Pancreas (tissue), 10 donors: ENCODE data around the gene JUN. TPM values are rescaled to one million over a fixed set of nuclear protein-coding genes. Genes with fewer than 3 reads are reported as not detected.

ENCODE experiments used
- ATAC-seq, 4 donors: fragments of 200-7000 bp; cut with Tn5 transposase; one replicate each; pipeline versions ENCODE4 v1.8.0 to v1.9.1; 2020; ENCODE audit warnings: mild to moderate bottlenecking in 4 of 4, moderate library complexity in 4 of 4
- DNase-seq, 6 donors: peaks; one replicate each; pipeline ENCODE4 v3.0.0-alpha.2; 2020
- FAIRE-seq: peaks from 2 replicates; lab custom pipeline; 2012; peaks lifted over from hg19 to GRCh38; lab: Jason Lieb, UNC
- H3K27ac ChIP-seq, 4 donors: fragments of 200-600 bp; sonication (generic); 1 replicate in 3 of 4; 2 replicates in 1 of 4; pipeline versions ENCODE4 v1.5.0 to v1.8.0; 2020
- H3K27me3 ChIP-seq, 4 donors: fragments of 200-600 bp; one replicate each; pipeline ENCODE4 v1.8.0; 2021
- H3K36me3 ChIP-seq, 3 donors: fragments of 200-600 bp; sonication (generic) in 1 of 3; one replicate each; pipeline versions ENCODE4 v1.5.0 to v1.8.0; 2020 to 2021
- H3K4me1 ChIP-seq, 3 donors: fragments of 200-600 bp; one replicate each; pipeline ENCODE4 v1.8.0; 2021
- H3K4me3 ChIP-seq, 4 donors: fragments of 200-600 bp; sonication (generic) in 2 of 4; one replicate each; pipeline versions ENCODE4 v1.5.0 to v1.8.0; 2020 to 2021
- H3K9me3 ChIP-seq, 4 donors: fragments of 200-600 bp; one replicate each; pipeline ENCODE4 v1.8.0; 2021
- WGBS, 2 donors: extraction: QIAGEN DNeasy Blood & Tissue Kit; methylation state at CpG; one replicate each; pipeline ENCODE4 v1.1.7; 2013; 5-methylcytosine and 5-hydroxymethylcytosine counted together
- intact Hi-C, 3 donors: fragments of 100-400 bp; cut with DNase I; formaldehyde crosslinking; loops; one replicate each; pipeline versions ENCODE4 v1.11.1 to v1.14.2; 2022
- polyA plus RNA-seq, 2 donors: library from polyadenylated mRNA; stranded (reverse); fragments of 200-250 nt; gene quantifications; one replicate each; pipeline ENCODE4 v1.2.3, GENCODE V29; 2013
- total RNA-seq, 6 donors: library from RNA; stranded (reverse); fragmentation: NEBNext Ultra II Directional in 4 of 6; extraction: Animal tissue kit (Norgen Biotek cat#: 25700) in 4 of 6; gene quantifications; one replicate each; pipeline versions ENCODE4 v1.2.1 to v1.2.4, GENCODE V29; 2021 to 2023
- TF ChIP-seq, protein P1 (sequence below), 4 donors: fragments of 200-600 bp; sonication (generic) in 3 of 4; IDR thresholded peaks; one replicate each; pipeline versions ENCODE4 v1.5.0 to v1.8.0; 2021; ENCODE audit warnings: antibody characterized with exemption in 4 of 4
- donor health status: healthy with polysubstance abuse.
- donor health status: DM: no; HTN: no; CAD: no; lungs with moderate emphysema.
- donor health status: DM: no; HTN: no; CAD: no.
- donor health status: control.
- donor health status: control.
- donor health status: Bipolar disorder and iron deficiency.
- donor health status: DM: yes; HTN: yes; CAD: no.
- donor health status: DM: no; HTN: no; CAD: no.
- donor health status: DM: no; HTN: no; CAD: no.
- donor health status: DM: yes; HTN: yes; CAD: no.

JUN gene
- total and polyA plus RNA-seq, 8 donors, result 45.0 to 134 (median 86.2) TPM

DNA sequence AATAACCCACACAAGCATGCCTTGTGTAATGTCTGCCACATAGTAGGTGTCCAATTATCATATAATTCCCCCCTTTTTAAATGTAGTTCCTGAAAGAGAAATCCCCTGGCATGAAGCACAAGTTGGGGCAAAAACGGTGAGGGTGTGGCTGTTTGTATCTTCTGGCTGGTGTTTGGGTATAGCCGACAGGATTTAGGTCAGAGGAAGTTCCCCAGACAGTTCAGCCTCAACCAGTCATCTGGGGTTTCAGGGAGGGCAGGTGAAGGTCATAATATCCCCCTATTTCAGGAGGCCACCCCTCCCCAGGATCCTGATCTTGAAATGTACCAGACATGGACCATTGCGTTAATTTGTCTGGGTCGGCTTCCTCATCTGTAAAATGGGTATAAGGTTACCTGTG, 29.1 kb upstream of the JUN start:
- H3K4me3 ChIP-seq, result no peak overlapping the region
- peak overlapping the region in 2 of 4 donors; percentile 87 to 88 for H3K27ac ChIP-seq
- no peaks in the 10 kb centered on the region for H3K27me3 ChIP-seq
- intact Hi-C loops, result no loop called here
- 62 to 75% methylated on average over 4 of the region's 4 CpGs for WGBS, 2 donors
- no peaks in the 10 kb centered on the region for H3K36me3 ChIP-seq
- ATAC-seq, result no peak
- no peak for FAIRE-seq
- H3K9me3 ChIP-seq, result no peaks in the 10 kb centered on the region
- TF ChIP-seq, protein P1, sequence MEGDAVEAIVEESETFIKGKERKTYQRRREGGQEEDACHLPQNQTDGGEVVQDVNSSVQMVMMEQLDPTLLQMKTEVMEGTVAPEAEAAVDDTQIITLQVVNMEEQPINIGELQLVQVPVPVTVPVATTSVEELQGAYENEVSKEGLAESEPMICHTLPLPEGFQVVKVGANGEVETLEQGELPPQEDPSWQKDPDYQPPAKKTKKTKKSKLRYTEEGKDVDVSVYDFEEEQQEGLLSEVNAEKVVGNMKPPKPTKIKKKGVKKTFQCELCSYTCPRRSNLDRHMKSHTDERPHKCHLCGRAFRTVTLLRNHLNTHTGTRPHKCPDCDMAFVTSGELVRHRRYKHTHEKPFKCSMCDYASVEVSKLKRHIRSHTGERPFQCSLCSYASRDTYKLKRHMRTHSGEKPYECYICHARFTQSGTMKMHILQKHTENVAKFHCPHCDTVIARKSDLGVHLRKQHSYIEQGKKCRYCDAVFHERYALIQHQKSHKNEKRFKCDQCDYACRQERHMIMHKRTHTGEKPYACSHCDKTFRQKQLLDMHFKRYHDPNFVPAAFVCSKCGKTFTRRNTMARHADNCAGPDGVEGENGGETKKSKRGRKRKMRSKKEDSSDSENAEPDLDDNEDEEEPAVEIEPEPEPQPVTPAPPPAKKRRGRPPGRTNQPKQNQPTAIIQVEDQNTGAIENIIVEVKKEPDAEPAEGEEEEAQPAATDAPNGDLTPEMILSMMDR (IDR thresholded peaks at IDR 0.05), result no peak
- no peak for DNase-seq
- H3K4me1 ChIP-seq, result peaks cover 6 to 18% (median 9%) of the 10 kb centered on the region in 3 donors

- H3K4me1 ChIP-seq, result peaks cover 6 to 18% (median 9%) of the 10 kb centered on the region in 3 donors
These were observed 28.6 kb upstream of the JUN start for GRCh38 chr1:58812468-58812867.

DNA sequence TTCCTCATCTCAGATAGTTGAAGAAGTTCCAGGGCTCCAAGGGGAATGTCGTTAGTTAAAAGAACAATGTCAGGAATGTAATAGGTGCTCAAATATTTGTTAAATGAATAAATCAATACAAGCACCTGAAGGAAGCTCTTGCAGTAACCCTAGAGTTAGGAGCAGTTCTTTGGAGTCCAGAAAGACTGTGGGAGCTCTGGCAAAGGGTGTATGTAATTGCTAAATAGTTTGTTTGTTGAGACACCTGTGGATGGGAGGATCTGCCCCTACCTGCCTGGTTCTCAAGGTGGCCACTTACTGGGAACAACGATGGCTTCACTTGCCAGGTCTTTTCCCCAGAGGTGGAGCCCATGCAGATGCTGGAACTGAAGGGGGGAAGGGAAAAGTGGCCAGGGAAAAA, 27.5 kb upstream of the JUN start:
- peaks cover 6 to 14% (median 9%) of the 10 kb centered on the region in 3 donors for H3K4me1 ChIP-seq
- H3K27ac ChIP-seq, result peak overlapping the region in 1 of 4 donors; percentile 12
- WGBS, 2 donors, result 19 to 22% methylated on average over 2 of the region's 2 CpGs

More at GRCh38 chr1:58812468-58812867, 28.6 kb upstream of the JUN start:
- intact Hi-C loops, result no loop called here
- no peak for DNase-seq
- TF ChIP-seq, protein P1 (IDR thresholded peaks at IDR 0.05), result no peak
- ATAC-seq, result no peak
- Histone ChIP-seq H3K36me3 (no peaks in the 10 kb centered on the region), H3K4me3 (no peak overlapping the region), H3K9me3 (no peaks in the 10 kb centered on the region), H3K27ac (no peak overlapping the region), H3K27me3 (no peaks in the 10 kb centered on the region)
- FAIRE-seq, result no peak
- WGBS, 2 donors, result 73 to 75% methylated on average over 3 of the region's 3 CpGs

DNA sequence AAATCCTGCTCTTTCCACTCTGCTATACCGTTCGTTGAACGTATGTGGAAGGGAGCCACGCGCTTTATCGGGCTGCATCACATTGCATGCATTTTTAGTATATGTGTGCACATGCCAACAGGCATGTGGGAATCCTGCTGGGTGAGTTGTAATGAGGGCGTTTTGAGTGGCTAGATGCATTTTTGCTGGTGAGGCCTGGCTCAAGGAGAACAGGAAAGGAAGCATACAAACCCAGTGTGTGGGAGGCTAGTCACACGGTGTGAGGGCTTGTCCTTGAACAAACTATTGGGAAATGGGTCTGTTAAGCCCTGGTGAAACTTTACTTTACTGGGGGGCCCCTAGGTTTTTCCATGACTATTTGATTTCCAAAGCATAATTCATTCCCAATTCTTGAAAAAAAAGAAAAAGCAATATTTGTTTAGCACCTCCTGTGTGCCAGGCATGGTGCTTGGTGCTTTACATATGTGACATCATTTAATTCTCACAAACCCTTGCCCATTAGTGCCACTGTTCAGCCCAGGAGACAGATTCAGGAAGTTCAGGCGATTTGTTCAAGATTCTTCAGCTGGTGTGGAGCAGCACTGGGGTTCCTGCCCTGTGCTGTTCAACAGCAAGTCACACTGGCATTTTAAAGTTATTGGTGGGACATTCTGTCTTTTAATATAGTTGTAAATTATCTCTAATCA, 25.6 kb upstream of the JUN start:
- DNase-seq (no peak), FAIRE-seq (no peak), ATAC-seq (peak in 3 of 4 donors; percentile 22 to 48 (median 27))
- Histone ChIP-seq H3K9me3 (no peaks in the 10 kb centered on the region), H3K36me3 (no peaks in the 10 kb centered on the region), H3K27me3 (no peaks in the 10 kb centered on the region), H3K27ac (peak overlapping the region in 2 of 4 donors; percentile 11 to 35), H3K4me3 (no peak overlapping the region), H3K4me1 (peaks cover 6 to 14% (median 9%) of the 10 kb centered on the region in 3 donors)
- TF ChIP-seq, protein P1 (IDR thresholded peaks at IDR 0.05), result no peak
- WGBS, 2 donors, result 73 to 75% methylated on average over 9 of the region's 9 CpGs
- intact Hi-C loops, result no loop called here

More for the DNA sequence above, 27.5 kb upstream of the JUN start:
- TF ChIP-seq, protein P1 (IDR thresholded peaks at IDR 0.05), result no peak
- ATAC-seq (no peak), FAIRE-seq (no peak), DNase-seq (no peak)
- Histone ChIP-seq H3K36me3 (no peaks in the 10 kb centered on the region), H3K9me3 (no peaks in the 10 kb centered on the region), H3K4me3 (no peak overlapping the region), H3K27me3 (no peaks in the 10 kb centered on the region)
- intact Hi-C loops, result no loop called here

DNA sequence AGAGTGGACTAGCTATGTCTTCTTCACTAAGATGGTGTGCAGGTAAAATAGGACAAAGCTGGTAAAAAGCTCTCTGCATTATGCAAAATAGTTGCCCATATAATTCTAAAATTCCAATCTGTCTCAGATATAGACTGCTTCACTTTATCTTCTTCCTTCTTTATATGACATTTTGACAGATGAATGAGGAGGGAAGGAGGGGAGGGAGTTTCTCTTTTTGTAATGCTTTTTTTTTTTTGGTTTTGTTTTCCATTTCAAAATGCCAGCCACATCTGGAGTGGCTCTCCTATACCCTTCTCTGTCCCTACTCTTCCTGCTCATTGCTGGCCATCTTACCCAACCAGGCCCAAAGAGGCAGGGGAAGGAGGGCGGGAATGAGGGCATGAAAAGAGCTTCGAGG, 24.2 kb upstream of the JUN start:
- TF ChIP-seq, protein P1 (IDR thresholded peaks at IDR 0.05), result no peak
- no peak for FAIRE-seq
- Histone ChIP-seq H3K4me1 (peaks cover 6 to 13% (median 9%) of the 10 kb centered on the region in 3 donors), H3K4me3 (no peak overlapping the region), H3K36me3 (no peaks in the 10 kb centered on the region), H3K27ac (no peak overlapping the region), H3K9me3 (no peaks in the 10 kb centered on the region), H3K27me3 (no peaks in the 10 kb centered on the region)
- 33 to 41% methylated on average over 2 of the region's 2 CpGs for WGBS, 2 donors
- ATAC-seq, result no peak
- DNase-seq, result no peak
- intact Hi-C loops, result no loop called here
